Transverse colon (tissue), 3 donors: ENCODE results near the gene RTKN2.

ENCODE experiments used
- CTCF ChIP-seq, 5 experiments: fragments of 200-600 bp in 3 of 5; fragments of 450-650 bp in 2 of 5; sonication (generic) in 3 of 5; IDR thresholded peaks; 1 replicate in 2 of 5; 2 replicates in 3 of 5; pipeline ENCODE4 v1.5.1; 2016 to 2017; ENCODE audit warnings: antibody characterized with exemption in 5 of 5, inconsistent platforms in 3 of 5, mild to moderate bottlenecking in 2 of 5, moderate library complexity in 1 of 5
- EP300 ChIP-seq: sonication (generic); formaldehyde crosslinking; IDR thresholded peaks from one replicate; pipeline ENCODE4 v1.6.1; 2017; ENCODE audit warnings: antibody characterized with exemption, low read depth
- POLR2A ChIP-seq: fragments of 450-650 bp; IDR thresholded peaks from one replicate; pipeline ENCODE4 v1.6.1; 2016; ENCODE audit warnings: antibody characterized with exemption, mild to moderate bottlenecking, moderate library complexity

- no peak for TF ChIP-seq CTCF (IDR thresholded peaks at IDR 0.05)
- TF ChIP-seq POLR2A: no peak
- TF ChIP-seq EP300: no peak
Measured at GRCh38 chr10:62306663-62307062, 38.0 kb upstream of the RTKN2 start.
